Fibroblast of the aortic adventitia (primary cell): ENCODE measurements around the gene KCNK17. TPM values are rescaled to one million over a fixed set of nuclear protein-coding genes. Genes with fewer than 3 reads are reported as not detected.

Experiments used
- DNase-seq: peaks from one replicate; pipeline ENCODE4 v3.0.0-alpha.2; 2010; ENCODE audit warnings: low read depth
- H3K4me3 ChIP-seq: 2 replicates; pipeline ENCODE4 v1.5.1; 2011; ENCODE audit warnings: low read depth, mild to moderate bottlenecking, control low read depth, low read length, moderate library complexity
- total RNA-seq: library from RNA; depleted of rRNA; stranded (reverse); fragments of >200 nt; gene quantifications from 2 replicates; pipeline ENCODE4 v1.2.3, GENCODE V29; 2012; ENCODE audit warnings: low replicate concordance
- TF ChIP-seq, protein P1 (sequence below): IDR thresholded peaks from 2 replicates; pipeline ENCODE4 v1.5.1; 2011; ENCODE audit warnings: mild to moderate bottlenecking, low read length, control low read depth, inconsistent platforms; ENCODE audit not compliant: insufficient read depth

Gene KCNK17
- total RNA-seq, 1 donor, result not detected

- no peak for DNase-seq
- H3K4me3 ChIP-seq, result no peak overlapping the region
- TF ChIP-seq, protein P1, sequence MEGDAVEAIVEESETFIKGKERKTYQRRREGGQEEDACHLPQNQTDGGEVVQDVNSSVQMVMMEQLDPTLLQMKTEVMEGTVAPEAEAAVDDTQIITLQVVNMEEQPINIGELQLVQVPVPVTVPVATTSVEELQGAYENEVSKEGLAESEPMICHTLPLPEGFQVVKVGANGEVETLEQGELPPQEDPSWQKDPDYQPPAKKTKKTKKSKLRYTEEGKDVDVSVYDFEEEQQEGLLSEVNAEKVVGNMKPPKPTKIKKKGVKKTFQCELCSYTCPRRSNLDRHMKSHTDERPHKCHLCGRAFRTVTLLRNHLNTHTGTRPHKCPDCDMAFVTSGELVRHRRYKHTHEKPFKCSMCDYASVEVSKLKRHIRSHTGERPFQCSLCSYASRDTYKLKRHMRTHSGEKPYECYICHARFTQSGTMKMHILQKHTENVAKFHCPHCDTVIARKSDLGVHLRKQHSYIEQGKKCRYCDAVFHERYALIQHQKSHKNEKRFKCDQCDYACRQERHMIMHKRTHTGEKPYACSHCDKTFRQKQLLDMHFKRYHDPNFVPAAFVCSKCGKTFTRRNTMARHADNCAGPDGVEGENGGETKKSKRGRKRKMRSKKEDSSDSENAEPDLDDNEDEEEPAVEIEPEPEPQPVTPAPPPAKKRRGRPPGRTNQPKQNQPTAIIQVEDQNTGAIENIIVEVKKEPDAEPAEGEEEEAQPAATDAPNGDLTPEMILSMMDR, result no peak
Measured at GRCh38 chr6:39353698-39354315, 39.6 kb upstream of the KCNK17 start.

- TF ChIP-seq, protein P1, result no peak
- no peak overlapping the region for H3K4me3 ChIP-seq
- no peak for DNase-seq
Measured at GRCh38 chr6:39350723-39351505, 36.7 kb upstream of the KCNK17 start.

DNA sequence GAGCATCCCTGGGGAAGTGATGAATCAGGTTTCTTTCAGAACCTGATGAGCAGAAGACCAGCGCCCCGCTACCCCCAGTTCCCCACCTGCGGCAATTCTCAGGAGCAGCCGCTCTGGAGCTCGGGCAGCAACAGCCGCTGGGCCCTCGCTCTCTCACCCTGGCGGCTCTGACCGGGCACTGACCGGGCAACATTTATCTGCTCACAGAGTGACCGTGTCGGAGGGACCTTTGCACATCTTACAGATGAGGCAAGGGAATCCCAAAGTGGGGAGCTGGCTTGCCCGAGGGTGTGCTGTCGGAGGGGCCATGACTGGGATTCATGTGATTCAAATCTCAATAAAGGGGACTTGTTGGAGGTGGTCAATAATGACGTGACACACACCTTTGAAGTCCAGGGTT is 34.5 kb upstream of the KCNK17 start:
- TF ChIP-seq, protein P1, result no peak
- DNase-seq, result no peak
- no peak overlapping the region for H3K4me3 ChIP-seq

DNA sequence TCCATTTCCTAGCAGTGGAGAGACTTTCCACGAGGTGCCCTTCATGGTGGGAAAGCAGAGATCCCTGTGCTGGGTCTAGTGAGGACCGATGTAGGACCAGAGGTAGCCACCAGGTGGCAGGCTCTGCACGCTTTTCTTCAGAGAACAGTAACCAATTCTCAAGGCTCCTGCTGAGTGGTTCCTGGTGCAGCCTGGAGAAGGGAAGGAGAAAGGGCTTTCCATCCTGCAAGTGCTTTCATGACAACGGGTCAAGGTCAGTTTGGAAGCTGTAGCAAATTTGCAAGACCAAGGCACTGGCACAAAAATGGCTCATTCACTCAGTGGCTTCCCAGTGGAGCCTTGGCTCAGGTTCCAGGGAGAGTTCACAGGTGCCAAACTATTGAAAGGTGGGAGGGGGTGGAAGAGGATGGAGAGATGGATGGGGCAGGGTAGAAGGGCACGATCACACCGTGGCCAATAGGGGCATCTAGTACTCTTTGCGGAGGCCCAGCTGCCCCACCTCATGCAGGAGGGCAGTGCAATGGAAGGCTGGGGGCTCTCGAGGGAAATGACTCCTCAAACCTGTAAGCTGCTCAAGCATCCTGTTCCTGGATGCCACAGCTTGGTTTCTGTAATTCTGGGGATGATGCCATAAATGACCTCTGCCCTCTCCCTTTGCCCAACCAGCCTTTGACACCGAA is 33.8 kb upstream of the KCNK17 start:
- no peak overlapping the region for H3K4me3 ChIP-seq
- DNase-seq, result peak; percentile 65
- TF ChIP-seq, protein P1, result peak; percentile 88

GRCh38 chr6:39347206-39347605 is 33.0 kb upstream of the KCNK17 start:
- no peak for DNase-seq
- TF ChIP-seq, protein P1, result no peak

DNA sequence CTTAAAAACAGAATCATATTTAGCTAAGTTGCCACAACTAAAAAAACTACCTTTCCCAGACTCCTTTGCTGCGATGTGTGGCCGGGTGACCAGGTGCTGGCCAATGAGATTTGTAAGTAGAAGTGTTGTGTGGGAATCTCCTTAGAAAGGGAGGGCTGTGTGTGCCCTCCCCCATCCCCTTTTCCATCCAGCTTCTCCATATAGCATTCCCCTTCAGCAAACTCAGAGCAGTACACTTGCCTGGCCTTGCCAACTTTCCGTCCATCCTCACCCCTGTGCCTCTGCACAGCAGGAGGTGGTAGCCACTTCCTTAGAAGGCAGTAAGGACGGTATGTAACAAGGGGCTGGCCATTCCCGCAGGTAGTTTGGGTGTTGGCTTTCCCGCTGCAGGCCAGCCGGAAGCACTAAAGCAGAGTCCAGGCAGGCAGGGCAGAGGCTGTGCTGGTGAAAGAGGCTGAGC is 30.6 kb upstream of the KCNK17 start:
- H3K4me3 ChIP-seq, result no peak overlapping the region
- peak; percentile 2 for DNase-seq
- TF ChIP-seq, protein P1, result no peak

More at GRCh38 chr6:39347206-39347605, 33.0 kb upstream of the KCNK17 start:
- no peak overlapping the region for H3K4me3 ChIP-seq
